Neural progenitor cell (in vitro differentiated cells): ENCODE results near the gene SPRED2. TPM values are rescaled to one million over a fixed set of nuclear protein-coding genes. Genes with fewer than 3 reads are reported as not detected.

Experiments used
- DNase-seq: peaks from one replicate; pipeline ENCODE4 v3.0.0-alpha.2; 2016; ENCODE audit warnings: low spot score
- H2AFZ ChIP-seq: fragments of 200-600 bp; sonication (generic); replicated peaks from 2 replicates; pipeline ENCODE4 v1.6.1; 2016; ENCODE audit warnings: antibody characterized with exemption
- H3F3A ChIP-seq: fragments of 200-600 bp; sonication (generic); 2 replicates; pipeline ENCODE4 v1.6.1; 2016; ENCODE audit warnings: antibody characterized with exemption, low read depth
- H3K27ac ChIP-seq: fragments of 200-600 bp; sonication (generic); 2 replicates; pipeline ENCODE4 v1.5.1; 2016; ENCODE audit warnings: mild to moderate bottlenecking
- H3K27me3 ChIP-seq: fragments of 200-600 bp; sonication (generic); 2 replicates; pipeline ENCODE4 v1.6.1; 2016; ENCODE audit warnings: mild to moderate bottlenecking, moderate library complexity
- H3K36me3 ChIP-seq: fragments of 200-600 bp; sonication (generic); 2 replicates; pipeline ENCODE4 v1.5.1; 2016
- H3K4me1 ChIP-seq: fragments of 200-600 bp; sonication (generic); 2 replicates; pipeline ENCODE4 v1.6.1; 2016; ENCODE audit warnings: mixed run types
- H3K4me2 ChIP-seq: fragments of 200-600 bp; sonication (generic); 2 replicates; pipeline ENCODE4 v1.6.1; 2016
- H3K4me3 ChIP-seq: fragments of 200-600 bp; sonication (generic); 2 replicates; pipeline ENCODE4 v1.5.1; 2016
- H3K79me2 ChIP-seq: fragments of 200-600 bp; sonication (generic); 2 replicates; pipeline ENCODE4 v1.6.1; 2016; ENCODE audit warnings: low read depth
- H3K9ac ChIP-seq: fragments of 200-600 bp; sonication (generic); 2 replicates; pipeline ENCODE4 v1.6.1; 2016
- H3K9me3 ChIP-seq: fragments of 200-600 bp; sonication (generic); 2 replicates; pipeline ENCODE4 v1.5.1; 2016; ENCODE audit warnings: low read depth
- H4K20me1 ChIP-seq: fragments of 200-600 bp; sonication (generic); 2 replicates; pipeline ENCODE4 v1.6.1; 2016; ENCODE audit warnings: low read depth
- H3K27ac Mint-ChIP-seq: 3 replicates; pipeline ENCODE4 v1.8.0; 2021; ENCODE audit warnings: mixed read lengths
- H3K27me3 Mint-ChIP-seq: 2 replicates; pipeline ENCODE4 v1.8.0; 2022; ENCODE audit warnings: low read depth, mild to moderate bottlenecking, inconsistent platforms, moderate library complexity, mixed read lengths; ENCODE audit not compliant: insufficient read depth
- H3K36me3 Mint-ChIP-seq: 3 replicates; pipeline ENCODE4 v1.8.0; 2021; ENCODE audit warnings: mixed read lengths
- H3K4me1 Mint-ChIP-seq: 3 replicates; pipeline ENCODE4 v1.8.0; 2021; ENCODE audit warnings: mixed read lengths
- H3K4me3 Mint-ChIP-seq: 3 replicates; pipeline ENCODE4 v1.8.0; 2021; ENCODE audit warnings: mild to moderate bottlenecking, moderate library complexity, mixed read lengths
- H3K9me3 Mint-ChIP-seq: 3 replicates; pipeline ENCODE4 v1.8.0; 2020; ENCODE audit warnings: mixed read lengths
- EZH2 ChIP-seq: fragments of 200-600 bp; sonication (generic); IDR thresholded peaks from 2 replicates; pipeline ENCODE4 v1.6.1; 2017; ENCODE audit warnings: antibody characterized with exemption, mild to moderate bottlenecking, moderate library complexity
- EZH2phosphoT487 ChIP-seq: fragments of 200-600 bp; sonication (generic); IDR thresholded peaks from 2 replicates; pipeline ENCODE4 v1.6.1; 2017; ENCODE audit warnings: antibody characterized with exemption
- total RNA-seq: library from RNA; depleted of rRNA; stranded (reverse); fragments of >200 nt; gene quantifications from 2 replicates; pipeline ENCODE4 v1.2.3, GENCODE V29; 2015; ENCODE audit warnings: low replicate concordance
- TF ChIP-seq, protein P1 (sequence below): fragments of 200-600 bp; sonication (generic); IDR thresholded peaks from 2 replicates; pipeline ENCODE4 v1.5.1; 2017; ENCODE audit warnings: antibody characterized with exemption, mild to moderate bottlenecking

Gene SPRED2
- total RNA-seq, 1 donor from 2014 or later = 11.6 TPM

- no peak overlapping the region for H3K4me3 Mint-ChIP-seq
- H3K4me1 ChIP-seq = peaks cover 22% of the 10 kb centered on the region
- peaks cover 68% of the 10 kb centered on the region for H4K20me1 ChIP-seq
- H3K4me3 ChIP-seq = no peak overlapping the region
- H3K9me3 ChIP-seq = no peaks in the 10 kb centered on the region
- no peak overlapping the region for H3K9ac ChIP-seq
- TF ChIP-seq, protein P1, sequence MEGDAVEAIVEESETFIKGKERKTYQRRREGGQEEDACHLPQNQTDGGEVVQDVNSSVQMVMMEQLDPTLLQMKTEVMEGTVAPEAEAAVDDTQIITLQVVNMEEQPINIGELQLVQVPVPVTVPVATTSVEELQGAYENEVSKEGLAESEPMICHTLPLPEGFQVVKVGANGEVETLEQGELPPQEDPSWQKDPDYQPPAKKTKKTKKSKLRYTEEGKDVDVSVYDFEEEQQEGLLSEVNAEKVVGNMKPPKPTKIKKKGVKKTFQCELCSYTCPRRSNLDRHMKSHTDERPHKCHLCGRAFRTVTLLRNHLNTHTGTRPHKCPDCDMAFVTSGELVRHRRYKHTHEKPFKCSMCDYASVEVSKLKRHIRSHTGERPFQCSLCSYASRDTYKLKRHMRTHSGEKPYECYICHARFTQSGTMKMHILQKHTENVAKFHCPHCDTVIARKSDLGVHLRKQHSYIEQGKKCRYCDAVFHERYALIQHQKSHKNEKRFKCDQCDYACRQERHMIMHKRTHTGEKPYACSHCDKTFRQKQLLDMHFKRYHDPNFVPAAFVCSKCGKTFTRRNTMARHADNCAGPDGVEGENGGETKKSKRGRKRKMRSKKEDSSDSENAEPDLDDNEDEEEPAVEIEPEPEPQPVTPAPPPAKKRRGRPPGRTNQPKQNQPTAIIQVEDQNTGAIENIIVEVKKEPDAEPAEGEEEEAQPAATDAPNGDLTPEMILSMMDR = no peak
- TF ChIP-seq EZH2 (no peak), EZH2phosphoT487 (no peak)
- peaks cover 53% of the 10 kb centered on the region for H3K4me1 Mint-ChIP-seq
- H3K9me3 Mint-ChIP-seq = peaks cover under 1% of the 10 kb centered on the region
- no peak overlapping the region for H3K27ac ChIP-seq
- no peaks in the 10 kb centered on the region for H3K27me3 ChIP-seq
- no peaks in the 10 kb centered on the region for H3K27me3 Mint-ChIP-seq
- no peaks in the 10 kb centered on the region for H3F3A ChIP-seq
- no peak overlapping the region for H3K27ac Mint-ChIP-seq
- H3K4me2 ChIP-seq = no peak overlapping the region
- peaks cover 13% of the 10 kb centered on the region for H3K79me2 ChIP-seq
- H3K36me3 ChIP-seq = no peaks in the 10 kb centered on the region
- H2AFZ ChIP-seq = no peak overlapping the region
- peaks cover 2% of the 10 kb centered on the region for H3K36me3 Mint-ChIP-seq
- no peak for DNase-seq
Observed at GRCh38 chr2:65392609-65393008, 39.8 kb downstream of the SPRED2 start.

- H3K27ac Mint-ChIP-seq = peak overlapping the region; percentile 54
- peaks cover 53% of the 10 kb centered on the region for H3K4me1 Mint-ChIP-seq
- H3K27me3 Mint-ChIP-seq = peaks cover 3% of the 10 kb centered on the region
- Histone ChIP-seq H3K27ac (no peak overlapping the region), H3K9ac (no peak overlapping the region), H3K9me3 (no peaks in the 10 kb centered on the region), H3F3A (no peaks in the 10 kb centered on the region), H2AFZ (no peak overlapping the region), H3K36me3 (no peaks in the 10 kb centered on the region), H4K20me1 (peaks cover 67% of the 10 kb centered on the region), H3K4me2 (no peak overlapping the region), H3K4me3 (no peak overlapping the region), H3K27me3 (no peaks in the 10 kb centered on the region), H3K4me1 (peaks cover 22% of the 10 kb centered on the region), H3K79me2 (peaks cover 7% of the 10 kb centered on the region)
- no peak for DNase-seq
- H3K36me3 Mint-ChIP-seq = peaks cover 3% of the 10 kb centered on the region
- H3K9me3 Mint-ChIP-seq = no peaks in the 10 kb centered on the region
- no peak for TF ChIP-seq EZH2
- TF ChIP-seq, protein P1 = no peak
- no peak for TF ChIP-seq EZH2phosphoT487
- no peak overlapping the region for H3K4me3 Mint-ChIP-seq
Observed at GRCh38 chr2:65390134-65390533, 42.3 kb downstream of the SPRED2 start.

- Mint-ChIP-seq H3K27ac (no peak overlapping the region), H3K9me3 (no peaks in the 10 kb centered on the region), H3K36me3 (peaks cover 5% of the 10 kb centered on the region), H3K4me3 (no peak overlapping the region), H3K27me3 (peaks cover 3% of the 10 kb centered on the region), H3K4me1 (peaks cover 54% of the 10 kb centered on the region)
- TF ChIP-seq, protein P1 = no peak
- TF ChIP-seq EZH2 (no peak), EZH2phosphoT487 (no peak)
- H3K9ac ChIP-seq = no peak overlapping the region
- H3K4me3 ChIP-seq = no peak overlapping the region
- peaks cover 62% of the 10 kb centered on the region for H4K20me1 ChIP-seq
- no peaks in the 10 kb centered on the region for H3F3A ChIP-seq
- no peak overlapping the region for H3K27ac ChIP-seq
- DNase-seq = no peak
- no peaks in the 10 kb centered on the region for H3K27me3 ChIP-seq
- H3K9me3 ChIP-seq = no peaks in the 10 kb centered on the region
- H3K4me2 ChIP-seq = no peak overlapping the region
- H3K4me1 ChIP-seq = peaks cover 15% of the 10 kb centered on the region
- H3K79me2 ChIP-seq = peaks cover 7% of the 10 kb centered on the region
- no peak overlapping the region for H2AFZ ChIP-seq
- H3K36me3 ChIP-seq = no peaks in the 10 kb centered on the region
Observed at GRCh38 chr2:65389476-65389875, 42.9 kb downstream of the SPRED2 start.
